HTERT RPE-1 (cell line): ENCODE results near the gene PRKCSH.

Experiments used
- in situ Hi-C: fragments of 300-500 bp; cut with MboI; formaldehyde crosslinking; loops from 4 replicates; pipeline ENCODE4 v1.14.3; 2020; ENCODE audit warnings: low sequenced_read_pairs

The PRKCSH gene

DNA sequence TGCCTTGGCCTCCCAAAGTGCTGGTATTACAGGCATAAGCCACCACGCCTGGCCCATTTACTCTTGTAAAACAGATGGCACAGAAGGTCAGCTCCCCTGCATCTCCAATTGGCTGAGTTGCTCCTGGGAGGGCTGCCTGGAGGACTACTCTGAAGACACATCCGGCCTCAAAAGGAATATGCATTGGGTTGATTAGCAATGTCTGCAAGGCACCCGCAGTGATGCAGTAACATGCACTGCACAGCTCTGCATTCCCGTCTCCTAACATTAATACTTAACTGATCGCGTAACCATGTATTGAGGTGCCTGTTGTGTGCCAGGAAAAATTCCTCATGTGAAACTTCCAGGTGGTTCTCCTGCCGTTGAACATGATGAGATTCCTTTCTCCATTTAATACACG, 40.4 kb downstream of the PRKCSH start:
- in situ Hi-C loops = no loop called here

DNA sequence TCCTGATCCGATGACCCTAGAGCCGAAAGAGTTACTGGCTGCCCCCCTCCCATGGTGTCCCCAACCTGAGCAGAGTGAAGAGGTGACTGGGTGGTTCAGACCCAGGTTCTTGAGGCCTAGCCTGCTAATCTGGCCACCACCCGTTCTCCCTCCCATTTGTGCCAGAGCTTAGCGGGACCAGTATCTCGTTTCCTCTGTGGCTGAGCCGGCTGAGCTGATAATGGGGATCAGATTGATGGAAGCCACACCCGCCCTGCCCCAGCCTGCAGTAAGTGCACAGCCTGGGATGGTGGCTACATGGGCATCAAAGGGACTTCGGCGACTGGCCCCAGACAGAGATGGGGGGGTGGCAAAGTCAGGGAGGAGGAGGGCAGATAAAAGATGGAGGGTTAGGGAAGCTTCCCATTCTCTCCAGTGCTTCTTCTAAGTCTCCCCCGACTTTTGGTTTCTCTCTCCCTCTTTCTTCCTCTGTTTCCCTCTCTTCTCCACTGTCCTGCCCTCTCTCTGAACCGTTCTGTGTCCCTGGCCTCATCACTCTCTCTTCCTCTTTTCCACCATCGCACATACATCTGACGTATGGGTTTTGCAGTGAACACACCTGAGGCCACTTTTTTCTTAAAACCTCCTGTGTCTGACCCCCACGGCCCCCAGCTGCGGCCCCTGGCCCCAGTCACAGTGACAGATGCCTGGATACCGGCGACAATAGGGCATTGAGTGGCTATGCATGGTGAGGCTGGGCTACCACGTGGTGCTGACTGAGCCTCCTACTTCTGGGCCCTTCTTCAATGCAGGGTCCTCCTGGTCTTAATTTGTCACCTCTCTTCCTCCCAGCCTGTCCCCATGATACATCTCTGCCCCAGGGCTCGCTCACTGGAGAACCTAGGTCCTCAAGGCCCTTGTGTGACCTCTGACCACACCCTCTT, 43.0 kb downstream of the PRKCSH start:
- in situ Hi-C loops = no loop called here

DNA sequence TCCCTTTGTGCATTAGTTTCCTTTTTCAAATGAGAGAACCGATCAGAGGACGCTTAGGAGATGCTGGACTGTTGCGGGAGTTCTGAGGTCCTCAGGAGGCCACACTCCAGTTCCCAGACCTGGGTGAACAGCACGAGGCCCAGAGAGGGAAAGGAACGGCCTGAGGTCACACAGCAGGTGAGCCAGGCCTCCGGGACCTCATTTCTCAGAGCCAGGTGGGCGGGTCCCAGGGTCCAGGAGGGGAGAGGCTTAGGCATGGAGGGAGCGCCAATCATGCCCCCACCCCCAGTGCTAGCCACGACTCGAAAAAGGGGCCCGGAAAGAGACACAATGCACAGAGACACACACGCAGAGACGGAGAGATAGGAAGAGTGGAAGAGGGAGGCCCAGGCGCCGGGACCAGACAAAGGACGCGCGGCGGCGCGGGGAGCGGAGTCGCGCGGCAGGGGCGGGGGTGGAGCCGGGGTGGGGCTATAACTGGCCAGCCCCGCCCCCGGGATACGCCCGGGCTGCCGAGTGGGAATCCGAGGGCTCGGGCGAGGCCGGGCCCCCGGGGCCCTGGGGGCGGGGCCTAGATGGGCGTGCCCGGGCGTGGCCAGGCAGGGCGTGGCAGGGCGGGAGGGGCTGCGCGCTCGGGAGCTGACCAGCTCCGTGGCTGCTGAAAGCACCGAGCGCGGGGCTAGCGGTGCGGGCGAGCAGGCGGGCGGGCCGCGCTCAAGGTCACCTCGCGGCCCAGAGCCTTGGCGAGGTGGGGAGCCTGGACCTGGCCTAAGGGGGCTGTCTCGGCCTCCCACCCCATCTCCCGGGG, 43.9 kb downstream of the PRKCSH start:
- in situ Hi-C loops = no loop called here

DNA sequence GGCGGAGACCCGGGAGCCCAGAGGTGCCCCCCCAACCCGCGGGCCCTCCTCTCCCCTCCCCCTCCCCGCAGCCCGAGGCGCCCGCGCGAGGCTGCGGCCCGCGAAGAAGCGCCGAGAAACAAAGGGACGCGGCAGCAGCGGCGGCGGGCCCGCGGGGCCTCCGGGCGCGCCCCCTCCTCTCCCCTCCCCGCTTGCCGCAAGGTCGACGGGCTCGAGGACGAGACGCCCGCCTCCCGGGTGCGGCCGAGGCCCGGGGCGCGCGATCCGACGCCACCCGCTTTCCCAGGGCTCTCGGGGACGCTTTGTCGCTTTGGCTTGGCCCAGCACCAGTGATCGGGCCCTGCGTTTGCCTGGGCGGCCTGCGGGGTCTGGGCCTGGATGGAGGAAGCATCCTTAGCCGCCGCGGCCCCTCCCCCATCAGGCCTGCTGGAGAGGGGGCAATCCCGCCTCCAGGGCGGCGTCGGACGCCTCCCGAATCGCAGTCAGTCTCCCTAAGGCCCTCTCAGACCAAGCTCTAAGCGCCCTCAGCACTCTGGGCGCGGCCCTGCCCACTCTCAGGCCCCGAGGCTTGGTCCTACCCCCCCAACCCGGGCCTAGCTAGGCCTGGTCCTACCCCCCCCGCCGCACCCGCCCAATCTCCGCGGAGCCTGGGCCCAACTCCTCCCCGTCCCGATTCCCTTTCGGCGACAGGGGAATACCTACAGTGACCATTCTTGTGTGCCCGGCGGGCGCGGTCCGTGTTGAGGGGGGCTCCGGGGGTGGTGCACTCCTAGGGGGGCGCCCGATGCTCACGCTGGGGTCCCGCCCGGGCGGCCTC, 44.7 kb downstream of the PRKCSH start:
- in situ Hi-C loops = no loop called here

DNA sequence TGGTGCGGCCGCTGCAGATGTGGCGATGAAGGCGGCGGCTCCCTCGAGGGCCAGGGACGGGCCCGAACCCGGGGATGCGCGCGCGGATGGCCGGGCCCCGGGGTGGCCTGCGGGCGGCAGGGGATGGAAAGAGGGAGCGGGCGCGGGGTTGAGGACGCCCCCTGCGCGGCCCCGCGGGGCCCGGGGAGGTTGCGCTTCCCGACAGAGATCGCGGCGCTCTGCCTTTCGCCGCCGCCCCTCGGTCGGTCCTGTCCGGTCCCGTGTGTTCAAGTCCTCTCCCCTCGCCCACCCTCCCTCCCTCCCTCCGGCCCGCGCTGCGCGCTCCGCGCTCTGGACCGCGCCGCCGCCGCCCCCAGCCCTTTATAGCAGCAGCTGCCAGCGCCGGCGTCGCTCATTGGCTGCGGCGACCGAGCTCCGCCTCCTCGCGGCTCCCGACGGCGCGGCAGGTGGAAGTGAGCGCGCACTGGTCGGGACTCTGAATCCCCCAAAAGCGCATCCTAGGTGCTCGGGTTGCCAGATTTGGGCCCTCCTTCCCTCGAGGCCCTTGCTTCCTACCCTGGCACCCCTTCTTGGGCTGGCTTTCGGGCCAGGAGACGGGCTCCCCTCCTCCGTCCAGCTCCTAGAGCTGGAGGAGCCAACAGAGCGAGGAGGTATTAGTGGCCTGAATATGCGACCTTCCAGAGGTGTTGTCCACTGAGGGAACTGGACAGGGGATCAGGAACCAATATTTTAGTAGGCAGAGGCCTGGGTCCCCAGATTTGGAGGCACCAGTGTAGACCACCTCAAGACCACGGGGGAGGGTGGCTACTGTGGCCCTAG, 45.5 kb downstream of the PRKCSH start, which contains the start of gene ELAVL3:
TSS of gene ELAVL3 (minus strand) at position 332 of the 819 bp plus-strand sequence. CDS start 438 bp downstream, outside the sequence.
- in situ Hi-C loops = no loop called here

DNA sequence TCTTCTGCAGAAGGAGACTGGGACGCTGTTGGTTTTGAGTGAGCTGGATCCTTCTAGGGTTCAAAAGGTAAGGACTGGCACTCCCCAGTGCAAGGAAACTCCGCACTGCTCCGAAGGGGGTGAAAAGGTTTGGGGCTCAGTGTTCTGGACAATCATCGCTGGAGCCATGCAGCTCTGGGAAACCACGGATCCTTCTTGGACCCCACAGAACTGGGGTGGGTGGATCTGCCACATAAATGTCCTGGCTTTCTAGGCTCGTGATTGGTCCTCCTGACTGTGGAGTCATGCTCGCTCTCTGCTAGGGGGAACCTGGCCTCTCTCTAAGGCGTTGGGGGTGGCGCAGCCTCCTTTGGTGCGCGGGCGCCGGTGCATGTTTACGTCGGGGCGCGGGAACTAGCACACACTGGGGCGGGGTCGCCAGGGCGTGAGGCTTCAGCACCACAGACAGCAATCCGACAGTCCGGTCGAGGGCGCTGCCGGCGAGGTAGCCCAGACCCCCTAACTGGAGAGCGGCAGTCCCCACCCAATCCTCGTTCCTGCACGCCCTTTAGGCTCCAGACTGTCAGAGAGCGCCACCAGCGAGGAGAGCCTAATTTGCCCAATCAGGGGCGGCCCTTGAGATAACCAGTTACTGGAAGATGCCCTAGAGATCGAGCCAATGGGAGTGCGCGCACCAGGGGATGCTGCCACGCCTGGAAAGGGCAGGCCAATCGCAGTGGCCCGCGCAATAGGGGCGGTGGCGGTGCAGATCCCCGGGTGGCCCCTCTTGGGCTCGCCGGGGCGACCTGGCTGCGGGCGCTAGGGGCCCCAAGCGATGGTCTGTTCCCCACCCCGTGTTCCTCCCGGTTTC, 46.3 kb downstream of the PRKCSH start:
- in situ Hi-C loops = no loop called here

DNA sequence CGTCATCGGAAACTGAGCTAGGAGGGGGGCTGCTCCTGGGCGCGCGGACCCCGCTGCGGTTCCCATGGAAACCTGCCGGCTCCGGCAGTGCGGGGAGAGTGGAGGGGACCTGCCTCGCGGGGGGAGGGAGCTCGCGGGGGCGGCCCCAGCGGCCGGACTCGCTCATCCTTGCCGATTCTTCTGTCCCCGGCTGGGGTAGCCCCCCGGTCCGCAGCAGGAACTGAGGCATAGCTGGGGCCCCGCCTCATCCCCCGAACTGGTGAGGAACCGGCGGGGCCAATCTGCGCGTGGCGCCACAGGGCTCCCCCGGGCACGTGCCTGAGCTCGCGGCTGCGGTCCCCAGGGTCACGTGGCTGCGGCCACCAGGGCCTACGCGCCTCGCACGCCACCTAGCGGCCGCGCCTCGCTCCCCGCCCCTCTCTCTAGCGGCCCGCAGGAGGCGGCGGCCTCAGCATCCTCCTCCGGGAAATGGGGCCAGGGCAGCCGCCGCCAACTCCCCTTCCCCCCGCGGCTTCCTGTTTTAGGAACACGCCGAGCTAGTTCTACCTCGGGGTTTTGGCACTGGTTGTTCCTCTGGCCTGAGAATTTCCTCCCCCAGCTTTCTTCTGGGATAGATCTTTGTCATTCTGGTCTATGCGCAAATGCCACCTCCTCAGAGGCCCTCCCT, 47.1 kb downstream of the PRKCSH start:
- in situ Hi-C loops = no loop called here

DNA sequence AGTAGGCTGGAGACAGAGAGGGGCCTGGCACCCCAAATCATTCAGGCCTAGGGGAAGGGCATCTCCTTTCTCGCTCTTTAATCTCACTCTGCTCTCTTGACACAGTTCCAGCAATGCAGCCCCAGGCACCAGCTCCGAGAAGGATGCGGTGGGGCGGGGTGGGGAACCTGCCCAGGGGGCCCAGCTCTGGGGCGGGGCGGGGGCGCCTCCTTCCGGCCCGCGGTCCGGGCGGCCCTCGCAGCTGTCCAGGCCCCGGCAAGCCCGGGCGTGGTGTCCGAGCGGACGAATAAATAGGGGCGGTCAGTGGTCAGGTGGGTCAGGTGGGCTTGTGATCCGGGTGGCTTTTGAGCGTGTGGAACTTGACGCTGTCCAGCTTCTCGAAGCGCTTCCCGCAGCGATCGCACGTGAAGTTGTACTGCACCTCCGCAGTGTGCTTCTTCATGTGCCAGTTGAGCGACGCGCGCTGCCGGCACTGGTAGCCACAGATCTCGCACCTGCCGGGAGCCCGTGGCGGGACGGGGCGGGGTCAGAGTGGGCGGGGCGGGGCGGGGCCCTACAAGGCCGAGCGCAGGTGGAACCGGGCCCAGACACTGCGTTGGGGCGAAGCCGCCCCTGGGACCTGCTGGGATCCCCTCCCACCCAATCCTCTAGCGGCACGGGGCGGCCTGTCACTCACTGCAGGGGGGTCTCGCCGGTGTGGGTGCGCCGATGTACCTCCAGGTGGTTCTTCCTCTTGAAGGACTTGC, 48.1 kb downstream of the PRKCSH start:
- in situ Hi-C loops = no loop called here

DNA sequence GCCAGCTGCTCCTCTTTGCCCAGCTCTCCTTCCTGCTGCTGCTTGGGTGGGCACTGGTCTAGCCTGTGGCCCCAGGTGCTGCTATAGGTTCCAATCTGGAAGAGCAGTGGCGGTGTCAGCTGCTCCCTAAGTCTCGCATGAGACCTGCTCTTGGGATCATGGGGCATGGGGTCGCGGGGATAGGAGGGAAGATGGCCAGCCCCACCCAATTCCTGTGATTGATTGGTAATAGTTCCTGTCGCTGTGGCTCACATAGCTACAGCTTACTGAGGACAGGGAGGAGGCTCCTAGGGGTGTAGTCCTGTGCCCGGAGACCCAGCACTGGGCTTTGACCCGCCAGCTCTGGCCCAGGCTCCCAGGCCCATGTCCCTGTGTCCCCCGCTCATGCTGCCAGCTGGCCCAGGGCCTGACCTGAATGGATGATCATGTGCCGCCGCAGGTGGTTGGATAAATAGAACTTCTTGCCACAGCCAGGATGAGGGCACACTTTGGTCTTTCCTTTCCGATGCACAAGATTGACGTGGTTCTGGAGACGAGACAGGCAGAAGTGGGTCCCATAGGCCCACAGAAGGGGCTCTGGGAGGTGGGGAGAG, 49.9 kb downstream of the PRKCSH start:
- in situ Hi-C loops = no loop called here

DNA sequence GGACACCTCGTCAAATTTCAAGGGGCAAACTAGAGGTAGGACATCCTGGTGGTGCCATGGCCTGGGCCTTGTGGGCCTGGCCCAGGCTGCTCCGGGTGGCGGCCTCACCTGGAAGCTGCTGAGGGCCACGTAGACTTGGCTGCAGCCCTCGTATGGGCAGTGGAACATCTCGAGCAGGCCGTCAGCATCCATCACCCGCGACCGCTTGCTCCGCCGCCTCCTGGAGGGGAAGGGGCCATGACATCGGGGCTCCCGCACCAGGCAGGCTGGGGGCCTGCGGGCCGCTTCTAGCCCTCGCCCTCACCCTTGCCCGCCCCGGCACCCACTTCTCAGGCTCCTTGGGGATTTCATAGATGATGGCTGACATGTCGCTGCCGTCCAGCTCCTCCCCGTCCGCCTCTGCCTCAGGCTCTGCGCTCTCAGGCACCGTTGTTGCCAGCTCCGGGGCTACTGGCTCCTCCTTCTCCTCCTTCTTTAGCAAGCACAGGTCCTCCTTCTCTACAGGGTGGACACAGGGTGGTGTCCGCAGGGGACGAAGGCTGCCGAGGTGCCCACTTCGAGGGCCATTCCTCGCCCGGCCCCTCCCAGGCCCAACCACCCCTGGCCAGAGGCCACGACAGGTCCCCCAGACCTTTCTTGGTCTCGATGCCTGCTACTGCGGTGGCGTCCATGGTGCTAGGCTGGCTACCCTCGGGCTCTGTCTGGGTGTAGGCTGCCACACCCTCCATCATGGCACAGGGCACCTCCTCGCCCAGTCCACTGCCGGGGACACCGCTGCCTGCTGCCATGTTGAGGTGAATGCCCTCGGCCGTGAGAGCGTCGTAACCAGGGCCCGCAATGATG, 51.4 kb downstream of the PRKCSH start:
- in situ Hi-C loops = no loop called here

DNA sequence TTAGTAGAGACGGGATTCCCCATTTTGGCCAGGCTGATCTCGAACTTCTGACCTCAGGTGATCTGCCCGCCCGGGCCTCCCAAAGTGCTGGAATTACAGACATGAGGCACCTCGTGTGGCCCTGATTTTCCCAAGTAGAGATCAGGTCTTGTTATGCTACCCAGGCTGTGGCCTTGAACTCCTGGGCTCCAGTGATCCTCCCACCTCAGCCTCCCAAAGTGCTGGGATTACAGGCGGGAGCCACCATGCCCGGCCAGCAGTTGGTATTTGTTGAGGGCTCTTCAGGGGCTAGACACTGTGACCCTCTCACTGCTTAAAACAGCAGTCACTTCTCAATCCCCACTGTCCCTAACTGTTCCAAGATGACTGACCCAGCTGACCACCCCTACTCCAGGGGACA, 53.9 kb downstream of the PRKCSH start:
- in situ Hi-C loops = no loop called here

DNA sequence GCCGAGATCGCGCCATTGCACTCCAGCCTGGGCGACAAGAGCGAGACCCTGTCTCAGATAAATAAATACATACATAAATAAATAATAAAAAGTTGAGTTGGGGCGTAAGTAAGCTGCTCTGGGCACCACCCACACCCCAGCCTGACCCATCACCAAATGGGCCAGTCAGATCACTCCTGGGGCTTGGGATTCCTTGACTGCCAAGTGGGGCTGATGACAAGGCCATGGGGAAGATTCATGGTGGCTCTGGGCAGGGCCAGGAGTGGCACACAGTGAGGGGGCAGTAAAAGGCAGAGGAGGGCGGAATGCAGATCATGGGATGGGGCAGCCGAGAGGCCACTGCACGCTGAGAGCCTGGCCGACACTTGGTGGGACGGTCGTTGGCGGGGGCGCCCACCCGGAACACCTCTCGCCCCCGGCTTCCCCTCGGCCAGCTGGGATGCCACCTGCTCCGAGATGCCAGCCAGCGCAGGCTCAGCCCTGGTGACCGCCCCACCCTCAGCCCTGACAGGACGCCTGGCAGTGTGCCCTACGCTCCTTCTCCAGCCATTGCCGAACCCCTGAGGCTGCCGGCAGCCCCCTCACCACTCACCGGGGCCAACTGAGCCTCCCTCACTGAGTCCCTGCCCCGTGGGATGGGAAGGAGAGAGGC, 59.3 kb downstream of the PRKCSH start:
- in situ Hi-C loops = no loop called here

DNA sequence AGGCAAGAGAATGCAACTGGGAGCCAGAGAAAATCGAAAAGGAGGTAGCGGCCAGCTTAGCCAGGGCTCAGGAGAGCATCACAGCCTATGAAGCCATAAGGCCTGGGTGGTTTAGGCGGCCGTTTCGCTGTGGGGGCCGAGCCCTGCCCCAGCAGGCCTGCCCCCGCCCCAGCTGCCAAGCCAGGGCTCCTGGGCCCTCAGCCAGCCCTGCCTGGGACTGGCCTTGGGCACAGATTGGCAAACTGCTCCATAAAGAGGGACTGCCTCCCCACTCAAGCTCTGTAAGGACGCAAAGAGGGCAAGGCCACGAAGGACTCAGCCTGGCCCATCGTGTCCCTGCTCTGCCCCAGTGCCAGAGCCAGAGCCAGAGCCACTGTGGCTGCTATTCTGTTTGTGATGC, 60.0 kb downstream of the PRKCSH start:
- in situ Hi-C loops = no loop called here

DNA sequence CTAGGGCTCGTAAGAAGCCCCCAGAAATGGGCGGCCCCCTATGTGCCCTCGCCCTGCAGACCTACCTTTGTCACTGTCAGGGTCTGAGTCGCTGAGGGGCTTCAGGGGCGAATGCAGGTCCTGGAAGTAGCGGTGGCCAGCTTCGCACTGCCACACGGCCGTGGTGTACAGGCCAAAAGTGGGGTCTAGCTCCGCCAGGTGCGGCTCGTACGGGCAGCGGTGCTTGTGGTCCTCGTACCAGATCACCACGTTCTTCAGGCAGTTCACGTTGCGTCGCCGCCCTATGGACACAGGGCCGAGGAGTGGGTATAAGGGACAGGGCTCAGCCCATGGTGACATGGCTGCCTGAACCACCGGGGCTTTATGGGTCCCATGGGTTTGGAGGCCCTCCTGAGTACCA, 60.5 kb downstream of the PRKCSH start:
- in situ Hi-C loops = no loop called here

DNA sequence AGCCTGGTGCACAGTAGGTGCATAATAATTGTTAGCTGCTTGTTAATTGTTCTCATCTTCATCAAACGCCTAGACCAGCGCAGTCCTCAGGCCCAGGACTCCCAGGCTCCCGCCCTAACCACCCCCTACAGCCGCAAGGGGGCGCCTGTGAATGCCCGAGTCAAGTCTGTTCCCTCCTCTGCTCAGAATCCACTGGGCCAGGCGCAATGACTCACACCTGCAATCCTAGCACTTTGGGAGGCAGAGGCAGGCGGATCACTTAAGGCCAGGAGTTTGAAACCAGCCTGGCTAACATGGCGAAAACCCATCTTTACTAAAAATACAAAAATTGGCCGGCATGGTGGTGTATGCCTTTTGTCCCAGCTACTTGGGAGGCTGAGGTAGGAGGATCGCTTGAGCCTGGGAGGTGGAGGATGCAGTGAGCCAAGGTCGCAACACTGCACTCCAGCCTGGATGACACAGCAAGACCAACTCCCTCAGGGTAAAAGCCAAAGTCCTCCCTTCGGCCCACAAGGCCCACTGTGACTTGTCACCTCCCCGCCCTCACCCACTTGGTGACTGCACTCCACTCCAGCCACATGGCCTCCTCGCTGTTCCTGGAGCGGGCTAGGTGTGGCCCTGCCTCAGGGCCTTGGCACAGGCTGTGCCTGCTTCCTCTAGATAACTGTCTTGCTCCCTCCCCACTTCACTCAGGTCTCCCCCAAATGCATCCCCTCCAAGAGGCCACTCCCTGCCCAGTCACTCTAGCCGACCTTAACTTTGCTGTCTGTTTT, 61.1 kb downstream of the PRKCSH start:
- in situ Hi-C loops = no loop called here
